Suprapubic skin (tissue), 4 donors: ENCODE measurements around the gene CDC45. TPM values are rescaled to one million over a fixed set of nuclear protein-coding genes. Genes with fewer than 3 reads are reported as not detected.

Source experiments
- DNase-seq, 2 donors: peaks; one replicate each; pipeline ENCODE4 v3.0.0-alpha.2; 2019; ENCODE audit warnings: low spot score in 2 of 2
- H3K27ac ChIP-seq: fragments of 200-600 bp; sonication (generic); one replicate; pipeline ENCODE4 v1.5.1; 2019
- H3K27me3 ChIP-seq: fragments of 200-600 bp; sonication (generic); one replicate; pipeline ENCODE4 v1.5.1; 2019
- H3K36me3 ChIP-seq: fragments of 200-600 bp; sonication (generic); one replicate; pipeline ENCODE4 v1.5.1; 2019
- H3K4me1 ChIP-seq: fragments of 200-600 bp; sonication (generic); one replicate; pipeline ENCODE4 v1.5.1; 2019
- H3K4me3 ChIP-seq: fragments of 200-600 bp; sonication (generic); one replicate; pipeline ENCODE4 v1.5.1; 2019; ENCODE audit warnings: mild to moderate bottlenecking
- H3K9me3 ChIP-seq: fragments of 200-600 bp; sonication (generic); one replicate; pipeline ENCODE4 v1.5.1; 2019
- CTCF ChIP-seq, 2 donors: fragments of 200-600 bp in 1 of 2; fragments of 450-650 bp in 1 of 2; sonication (generic) in 1 of 2; IDR thresholded peaks; one replicate each; pipeline ENCODE4 v1.5.1; 2016 to 2019; ENCODE audit warnings: antibody characterized with exemption in 2 of 2, mild to moderate bottlenecking in 1 of 2, moderate library complexity in 1 of 2
- EP300 ChIP-seq: sonication (generic); formaldehyde crosslinking; IDR thresholded peaks from one replicate; pipeline ENCODE4 v1.6.1; 2017; ENCODE audit warnings: antibody characterized with exemption
- POLR2A ChIP-seq, 2 donors: fragments of 450-650 bp; IDR thresholded peaks; one replicate each; pipeline ENCODE4 v1.6.1; 2017; ENCODE audit warnings: antibody characterized with exemption in 2 of 2, mild to moderate bottlenecking in 2 of 2, moderate library complexity in 2 of 2
- POLR2AphosphoS5 ChIP-seq, 3 donors: sonication (generic); formaldehyde crosslinking; IDR thresholded peaks; one replicate each; pipeline ENCODE4 v1.6.1; 2017; ENCODE audit warnings: antibody characterized with exemption in 3 of 3
- WGBS: methylation state at CpG from one replicate; pipeline ENCODE4 v1.1.5; 2018; 5-methylcytosine and 5-hydroxymethylcytosine counted together
- total RNA-seq, 4 donors: library from RNA; depleted of rRNA; stranded (reverse); fragments of >200 nt; gene quantifications; one replicate each; pipeline ENCODE4 v1.1.0, GENCODE V29; 2016

The CDC45 gene
- total RNA-seq, 4 donors from 2014 or later, result 0.72 to 3.3 (median 1.4) TPM

- H3K4me3 ChIP-seq, result peak overlapping the region; percentile 50
- H3K27me3 ChIP-seq, result peaks cover 46% of the 10 kb centered on the region
- WGBS, result 74% methylated on average over 10 of the region's 15 CpGs
- peak in 1 of 2 donors; percentile 68 for DNase-seq
- no peaks in the 10 kb centered on the region for H3K9me3 ChIP-seq
- H3K36me3 ChIP-seq, result no peaks in the 10 kb centered on the region
- peaks cover 19% of the 10 kb centered on the region for H3K4me1 ChIP-seq
- peak overlapping the region; percentile 77 for H3K27ac ChIP-seq
- TF ChIP-seq CTCF (IDR thresholded peaks at IDR 0.05), result no peak
- no peak for TF ChIP-seq POLR2AphosphoS5 (IDR thresholded peaks at IDR 0.05)
- TF ChIP-seq POLR2A (IDR thresholded peaks at IDR 0.05), result no peak
- no peak for TF ChIP-seq EP300
These were observed 45.5 kb downstream of the CDC45 start for GRCh38 chr22:19525116-19525660.

- Histone ChIP-seq H3K4me1 (peaks cover 19% of the 10 kb centered on the region), H3K27ac (no peak overlapping the region), H3K9me3 (no peaks in the 10 kb centered on the region), H3K27me3 (peaks cover 46% of the 10 kb centered on the region), H3K4me3 (no peak overlapping the region), H3K36me3 (no peaks in the 10 kb centered on the region)
- TF ChIP-seq POLR2AphosphoS5 (IDR thresholded peaks at IDR 0.05), result no peak
- no peak for TF ChIP-seq EP300
- no peak for TF ChIP-seq CTCF (IDR thresholded peaks at IDR 0.05)
- TF ChIP-seq POLR2A (IDR thresholded peaks at IDR 0.05), result no peak
- peak in 1 of 2 donors; percentile 61 for DNase-seq
- WGBS, result 55% methylated on average over 3 of the region's 3 CpGs
These were observed 45.9 kb downstream of the CDC45 start for GRCh38 chr22:19525666-19526065.

- Histone ChIP-seq H3K9me3 (no peaks in the 10 kb centered on the region), H3K4me3 (no peak overlapping the region), H3K27me3 (peaks cover 46% of the 10 kb centered on the region), H3K27ac (no peak overlapping the region), H3K4me1 (peaks cover 19% of the 10 kb centered on the region), H3K36me3 (no peaks in the 10 kb centered on the region)
- no peak for TF ChIP-seq CTCF (IDR thresholded peaks at IDR 0.05)
- peak in 1 of 2 donors; percentile 67 for DNase-seq
- WGBS, result 94% methylated on average over 11 of the region's 11 CpGs
These were observed 46.5 kb downstream of the CDC45 start for GRCh38 chr22:19526076-19526701.

GRCh38 chr22:19526702-19527111 is 47.0 kb downstream of the CDC45 start:
- WGBS, result 92% methylated on average over 6 of the region's 7 CpGs
- no peak overlapping the region for H3K27ac ChIP-seq
- H3K9me3 ChIP-seq, result no peaks in the 10 kb centered on the region
- peaks cover 19% of the 10 kb centered on the region for H3K4me1 ChIP-seq
- no peak for TF ChIP-seq CTCF (IDR thresholded peaks at IDR 0.05)
- TF ChIP-seq POLR2A (IDR thresholded peaks at IDR 0.05), result no peak
- no peak for TF ChIP-seq EP300
- TF ChIP-seq POLR2AphosphoS5 (IDR thresholded peaks at IDR 0.05), result no peak
- H3K4me3 ChIP-seq, result no peak overlapping the region
- no peaks in the 10 kb centered on the region for H3K36me3 ChIP-seq
- H3K27me3 ChIP-seq, result peaks cover 46% of the 10 kb centered on the region
- peak in 1 of 2 donors; percentile 32 for DNase-seq

- Histone ChIP-seq H3K27me3 (peaks cover 46% of the 10 kb centered on the region), H3K9me3 (no peaks in the 10 kb centered on the region), H3K4me1 (peaks cover 19% of the 10 kb centered on the region), H3K36me3 (no peaks in the 10 kb centered on the region), H3K27ac (no peak overlapping the region), H3K4me3 (no peak overlapping the region)
- no peak for TF ChIP-seq EP300
- WGBS, result 87% methylated on average over 5 of the region's 5 CpGs
- DNase-seq, result peak in 1 of 2 donors; percentile 56
These were observed 47.6 kb downstream of the CDC45 start for GRCh38 chr22:19527321-19527721.
